ENCODE data around the gene TMC5. TPM values are rescaled to one million over a fixed set of nuclear protein-coding genes. Genes with fewer than 3 reads are reported as not detected.

The TMC5 gene
- total and polyA plus RNA-seq, 2 of the 13 experiments (the other 11 are each of a cell fraction or from before 2014, with no cell fraction given), result 0.09 to 0.41 TPM

DNA sequence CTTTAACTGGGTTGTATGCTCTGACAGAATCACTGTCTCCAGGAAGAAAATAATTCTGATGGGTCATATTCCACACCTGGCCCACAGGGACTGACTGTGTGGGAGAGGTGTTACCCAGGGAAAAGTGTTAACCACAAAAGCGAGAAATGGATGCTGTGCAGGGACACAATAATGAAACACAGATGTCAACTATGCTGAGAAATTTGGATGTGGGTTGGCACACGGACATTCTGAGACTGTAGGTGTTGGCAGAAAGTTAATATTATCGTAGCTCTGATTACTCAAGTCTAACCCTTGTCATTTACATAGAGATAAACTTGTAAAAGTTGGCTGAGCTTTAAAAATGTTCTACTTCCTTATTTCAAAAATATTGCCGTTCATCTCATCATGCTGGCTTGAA is 19.6 kb downstream of the TMC5 start (continued):
- TF ChIP-seq, protein P1, sequence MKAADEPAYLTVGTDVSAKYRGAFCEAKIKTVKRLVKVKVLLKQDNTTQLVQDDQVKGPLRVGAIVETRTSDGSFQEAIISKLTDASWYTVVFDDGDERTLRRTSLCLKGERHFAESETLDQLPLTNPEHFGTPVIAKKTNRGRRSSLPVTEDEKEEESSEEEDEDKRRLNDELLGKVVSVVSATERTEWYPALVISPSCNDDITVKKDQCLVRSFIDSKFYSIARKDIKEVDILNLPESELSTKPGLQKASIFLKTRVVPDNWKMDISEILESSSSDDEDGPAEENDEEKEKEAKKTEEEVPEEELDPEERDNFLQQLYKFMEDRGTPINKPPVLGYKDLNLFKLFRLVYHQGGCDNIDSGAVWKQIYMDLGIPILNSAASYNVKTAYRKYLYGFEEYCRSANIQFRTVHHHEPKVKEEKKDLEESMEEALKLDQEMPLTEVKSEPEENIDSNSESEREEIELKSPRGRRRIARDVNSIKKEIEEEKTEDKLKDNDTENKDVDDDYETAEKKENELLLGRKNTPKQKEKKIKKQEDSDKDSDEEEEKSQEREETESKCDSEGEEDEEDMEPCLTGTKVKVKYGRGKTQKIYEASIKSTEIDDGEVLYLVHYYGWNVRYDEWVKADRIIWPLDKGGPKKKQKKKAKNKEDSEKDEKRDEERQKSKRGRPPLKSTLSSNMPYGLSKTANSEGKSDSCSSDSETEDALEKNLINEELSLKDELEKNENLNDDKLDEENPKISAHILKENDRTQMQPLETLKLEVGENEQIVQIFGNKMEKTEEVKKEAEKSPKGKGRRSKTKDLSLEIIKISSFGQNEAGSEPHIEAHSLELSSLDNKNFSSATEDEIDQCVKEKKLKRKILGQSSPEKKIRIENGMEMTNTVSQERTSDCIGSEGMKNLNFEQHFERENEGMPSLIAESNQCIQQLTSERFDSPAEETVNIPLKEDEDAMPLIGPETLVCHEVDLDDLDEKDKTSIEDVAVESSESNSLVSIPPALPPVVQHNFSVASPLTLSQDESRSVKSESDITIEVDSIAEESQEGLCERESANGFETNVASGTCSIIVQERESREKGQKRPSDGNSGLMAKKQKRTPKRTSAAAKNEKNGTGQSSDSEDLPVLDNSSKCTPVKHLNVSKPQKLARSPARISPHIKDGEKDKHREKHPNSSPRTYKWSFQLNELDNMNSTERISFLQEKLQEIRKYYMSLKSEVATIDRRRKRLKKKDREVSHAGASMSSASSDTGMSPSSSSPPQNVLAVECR (CRISPR knock-in tag; IDR thresholded peaks at IDR 0.05; ENCODE audit: borderline replicate concordance), result no peak
- TF ChIP-seq MXD4 (CRISPR knock-in tag; IDR thresholded peaks at IDR 0.05) (no peak), ZNF446 (CRISPR knock-in tag; IDR thresholded peaks at IDR 0.05) (no peak)

GRCh38 chr16:19438739-19439138 is 21.1 kb downstream of the TMC5 start:
- H4K20me1 ChIP-seq (ENCODE audit: insufficient read depth, low read length), result no peaks in the 10 kb centered on the region
- POLR2A ChIA-PET, result interaction anchor here (0.6 kb wide), 1 partner anchor 26 kb away, joined by 3 read pairs; no protein-coding TSS in a partner anchor
- ATAC-seq, result no peak

More at GRCh38 chr16:19438739-19439138, 21.1 kb downstream of the TMC5 start:
- intact Hi-C loops (cut with micrococcal nuclease; ENCODE audit: unreplicated experiment) (no loop called here), in situ Hi-C loops (cut with HindIII; ENCODE audit: extremely low pct_ligation_motif_present, low pct_unique_long_range_greater_than_20kb) (no loop called here)
- Histone ChIP-seq H2AFZ (ENCODE audit: low read length) (no peak overlapping the region), H3K27me3 (ENCODE audit: control insufficient read depth in 1 of 2, insufficient read depth in 2 of 2, low read length in 2 of 2) (peaks cover 0 to 2% of the 10 kb centered on the region in 2 experiments; a peak in 1 of 5 replicates), H3K79me2 (ENCODE audit: insufficient read depth, low read length) (no peaks in the 10 kb centered on the region), H3K9me3 (ENCODE audit: low read length) (no peaks in the 10 kb centered on the region), H3K9ac (ENCODE audit: insufficient read depth, low read depth, low read length) (no peak overlapping the region), H3K4me1 (ENCODE audit: insufficient read depth, low read length) (no peaks in the 10 kb centered on the region), H3K4me3 (replicated peaks in 1 of 3; ENCODE audit: insufficient read depth in 1 of 3, low read depth in 2 of 3, low read length in 3 of 3) (no peak overlapping the region), H3K36me3 (replicated peaks in 1 of 2; ENCODE audit: control insufficient read depth in 1 of 2, insufficient read depth in 2 of 2, low read length in 2 of 2) (no peaks in the 10 kb centered on the region), H3K4me2 (ENCODE audit: low read depth, low read length) (no peak overlapping the region), H3K27ac (ENCODE audit: extremely low read length, insufficient read depth, low read length) (no peak overlapping the region)
- FAIRE-seq, result no peak
- DNase-seq (ENCODE audit: low spot score), result no peak
- BruUV-seq (replicated peaks), result no TSS peak
- TF ChIP-seq NFE2L1 (CRISPR knock-in tag; IDR thresholded peaks at IDR 0.05; ENCODE audit: borderline replicate concordance) (no peak), HMGXB4 (CRISPR knock-in tag; IDR thresholded peaks at IDR 0.05; ENCODE audit: borderline replicate concordance in 1 of 2, low read depth in 1 of 2) (no peak)
- CTCF ChIA-PET (ENCODE audit: low intra/inter-chr PET ratio, low total read pairs), result no interaction called here
- 0% methylated on average over 1 of the region's 1 CpG for WGBS (ENCODE audit: low lambda C conversion rate)
